OCI-LY7 (cell line): ENCODE data around the gene EXOC4. TPM values are rescaled to one million over a fixed set of nuclear protein-coding genes. Genes with fewer than 3 reads are reported as not detected.
"Not testable (repeated sequence)": the region's sequence is repeated elsewhere in the genome, so short reads cannot be mapped to it uniquely, and the experiment has no call there.

Source experiments
- BruUV-seq: library from RNA; stranded (reverse); fragments of 400-500 nt; replicated peaks from 2 replicates; lab custom pipeline; 2021; lab: Mats Ljungman, UMichigan
- CTCF ChIA-PET: fragments of 300-600 bp; sonication (Branson Sonifier 250); formaldehyde crosslinking; loops from one replicate; lab custom pipeline; 2022; ENCODE audit warnings: antibody characterized with exemption; ENCODE audit not compliant: unreplicated experiment; lab: Charles Lee
- POLR2A ChIA-PET: fragments of 300-600 bp; sonication (Branson Sonifier 250); formaldehyde crosslinking; loops from one replicate; lab custom pipeline; 2022; ENCODE audit warnings: antibody characterized with exemption; lab: Charles Lee
- DNase-seq: peaks from one replicate; pipeline ENCODE4 v3.0.0-alpha.2; 2015; ENCODE audit warnings: low spot score
- H2AFZ ChIP-seq: fragments of 200-600 bp; sonication (generic), shearing (Covaris generic); 2 replicates; pipeline ENCODE4 v1.6.1; 2014; ENCODE audit warnings: mild to moderate bottlenecking, antibody characterized with exemption, low read length, moderate library complexity
- H3K27ac ChIP-seq: fragments of 200-600 bp; sonication (generic); 2 replicates; pipeline ENCODE4 v1.5.1; 2014; ENCODE audit warnings: mixed run types, low read depth, mild to moderate bottlenecking, moderate library complexity, low read length, inconsistent platforms; ENCODE audit not compliant: poor library complexity, severe bottlenecking
- H3K36me3 ChIP-seq: fragments of 200-600 bp; sonication (generic); 2 replicates; pipeline ENCODE4 v1.6.1; 2014; ENCODE audit warnings: mild to moderate bottlenecking, antibody characterized with exemption, low read length, moderate library complexity, mixed read lengths; ENCODE audit not compliant: insufficient read depth
- H3K4me1 ChIP-seq: fragments of 200-600 bp; sonication (generic); 2 replicates; pipeline ENCODE4 v1.5.1; 2014; ENCODE audit warnings: mild to moderate bottlenecking, low read length; ENCODE audit not compliant: insufficient read depth, poor library complexity, severe bottlenecking
- H3K4me2 ChIP-seq: fragments of 200-600 bp; sonication (generic); 2 replicates; pipeline ENCODE4 v1.6.1; 2014; ENCODE audit warnings: mild to moderate bottlenecking, low read length
- H3K4me3 ChIP-seq: fragments of 200-600 bp; sonication (generic); 2 replicates; pipeline ENCODE4 v1.5.1; 2014; ENCODE audit warnings: mild to moderate bottlenecking, low read depth, low read length; ENCODE audit not compliant: poor library complexity, severe bottlenecking
- H3K79me2 ChIP-seq: fragments of 200-600 bp; sonication (generic); 2 replicates; pipeline ENCODE4 v1.6.1; 2016; ENCODE audit warnings: low read depth, mild to moderate bottlenecking, low read length, moderate library complexity, mixed read lengths; ENCODE audit not compliant: insufficient read depth
- H3K9me2 ChIP-seq: fragments of 200-600 bp; sonication (generic); 2 replicates; pipeline ENCODE4 v1.6.1; 2016; ENCODE audit warnings: mild to moderate bottlenecking, low read length, mixed read lengths; ENCODE audit not compliant: insufficient read depth
- H3K9me3 ChIP-seq: fragments of 200-600 bp; sonication (generic); 2 replicates; pipeline ENCODE4 v1.6.1; 2014; ENCODE audit warnings: mild to moderate bottlenecking, mixed run types, low read length, mixed read lengths
- H4K20me1 ChIP-seq: fragments of 200-600 bp; sonication (generic); 2 replicates; pipeline ENCODE4 v1.6.1; 2014; ENCODE audit warnings: mild to moderate bottlenecking, antibody characterized with exemption, low read length, moderate library complexity, mixed read lengths; ENCODE audit not compliant: insufficient read depth
- EZH2phosphoT487 ChIP-seq: fragments of 200-600 bp; sonication (generic); IDR thresholded peaks from 2 replicates; pipeline ENCODE4 v1.6.1; 2018; ENCODE audit warnings: low read depth, borderline replicate concordance, mild to moderate bottlenecking, mixed run types, antibody characterized with exemption, low read length, moderate library complexity, mixed read lengths
- intact Hi-C: fragments of 100-400 bp; cut with micrococcal nuclease; formaldehyde crosslinking; loops from one replicate; pipeline ENCODE4 v1.10.0; 2022; ENCODE audit not compliant: unreplicated experiment
- total RNA-seq, 2 experiments: library from RNA; depleted of rRNA in 1 of 2; stranded (reverse); fragments of >200 nt in 1 of 2; shearing (Covaris generic) in 1 of 2; gene quantifications; 2 replicates each; pipeline ENCODE4 v1.2.3, GENCODE V29; 2014 to 2022
- TF ChIP-seq, protein P1 (sequence below): fragments of 200-600 bp; sonication (generic); conservative IDR thresholded peaks from 2 replicates; pipeline ENCODE4 v1.5.1; 2014; ENCODE audit warnings: mild to moderate bottlenecking, antibody characterized with exemption, low read length, moderate library complexity, mixed read lengths

The EXOC4 gene
- total RNA-seq, 2 experiments from 2014 or later, result 75.1 to 93.2 TPM

DNA sequence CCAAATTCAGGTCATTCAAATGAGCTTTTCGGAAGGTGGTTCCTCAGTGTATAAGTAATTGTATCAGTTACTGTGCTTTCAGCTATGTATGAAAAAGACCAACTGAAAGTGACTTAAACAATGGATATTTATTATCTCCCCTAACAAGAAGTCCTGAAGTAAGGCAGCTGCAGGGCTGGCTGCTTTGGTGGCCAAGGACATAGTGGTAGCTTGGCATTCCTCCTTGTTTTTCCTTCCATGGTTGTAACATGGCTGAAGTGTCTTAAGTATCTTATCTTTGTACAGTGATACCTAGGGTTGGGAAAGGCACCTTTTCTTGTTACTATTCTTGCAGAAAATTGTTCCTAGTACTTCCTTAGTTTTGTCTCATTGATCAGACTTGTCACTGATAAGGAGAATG, 21.4 kb downstream of the EXOC4 start:
- no peak overlapping the region for H2AFZ ChIP-seq
- ChIA-PET POLR2A (interaction anchor here (1.1 kb wide), 1 partner anchor 21 kb away, joined by 4 read pairs; the partner anchor contains the start of gene EXOC4), CTCF (no interaction called here)
- no peaks in the 10 kb centered on the region for H3K9me2 ChIP-seq
- H3K36me3 ChIP-seq, result peaks cover 36% of the 10 kb centered on the region
- BruUV-seq, result no TSS peak
- intact Hi-C loops, result no loop called here
- H3K27ac ChIP-seq, result no peak overlapping the region
- TF ChIP-seq EZH2phosphoT487, result no peak
- TF ChIP-seq, protein P1, sequence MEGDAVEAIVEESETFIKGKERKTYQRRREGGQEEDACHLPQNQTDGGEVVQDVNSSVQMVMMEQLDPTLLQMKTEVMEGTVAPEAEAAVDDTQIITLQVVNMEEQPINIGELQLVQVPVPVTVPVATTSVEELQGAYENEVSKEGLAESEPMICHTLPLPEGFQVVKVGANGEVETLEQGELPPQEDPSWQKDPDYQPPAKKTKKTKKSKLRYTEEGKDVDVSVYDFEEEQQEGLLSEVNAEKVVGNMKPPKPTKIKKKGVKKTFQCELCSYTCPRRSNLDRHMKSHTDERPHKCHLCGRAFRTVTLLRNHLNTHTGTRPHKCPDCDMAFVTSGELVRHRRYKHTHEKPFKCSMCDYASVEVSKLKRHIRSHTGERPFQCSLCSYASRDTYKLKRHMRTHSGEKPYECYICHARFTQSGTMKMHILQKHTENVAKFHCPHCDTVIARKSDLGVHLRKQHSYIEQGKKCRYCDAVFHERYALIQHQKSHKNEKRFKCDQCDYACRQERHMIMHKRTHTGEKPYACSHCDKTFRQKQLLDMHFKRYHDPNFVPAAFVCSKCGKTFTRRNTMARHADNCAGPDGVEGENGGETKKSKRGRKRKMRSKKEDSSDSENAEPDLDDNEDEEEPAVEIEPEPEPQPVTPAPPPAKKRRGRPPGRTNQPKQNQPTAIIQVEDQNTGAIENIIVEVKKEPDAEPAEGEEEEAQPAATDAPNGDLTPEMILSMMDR, result no peak
- DNase-seq, result no peak
- H4K20me1 ChIP-seq, result no peaks in the 10 kb centered on the region
- no peak overlapping the region for H3K4me3 ChIP-seq
- no peak overlapping the region for H3K4me2 ChIP-seq
- H3K9me3 ChIP-seq, result no peaks in the 10 kb centered on the region
- H3K79me2 ChIP-seq, result no peaks in the 10 kb centered on the region
- H3K4me1 ChIP-seq, result no peaks in the 10 kb centered on the region

DNA sequence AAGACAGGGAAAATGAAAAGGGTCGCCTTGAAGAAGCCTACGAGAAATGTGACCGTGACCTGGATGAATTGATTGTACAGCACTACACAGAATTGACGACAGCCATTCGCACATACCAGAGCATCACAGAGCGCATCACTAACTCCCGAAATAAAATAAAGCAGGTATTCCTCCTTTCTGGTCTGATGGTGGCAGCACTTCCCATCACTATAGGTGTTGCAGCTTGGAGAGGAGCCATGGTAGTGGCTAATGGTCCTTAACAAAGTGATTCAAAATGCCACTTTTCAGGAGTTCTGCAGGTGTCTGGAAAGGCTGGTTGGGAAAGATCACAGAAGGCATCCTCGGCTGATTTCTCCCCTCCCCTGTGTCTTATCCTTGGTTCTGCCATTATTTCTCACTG, 22.1 kb downstream of the EXOC4 start:
- Histone ChIP-seq H3K79me2 (no peaks in the 10 kb centered on the region), H4K20me1 (no peaks in the 10 kb centered on the region), H3K4me3 (no peak overlapping the region), H3K36me3 (peaks cover 40% of the 10 kb centered on the region), H3K27ac (no peak overlapping the region), H3K9me3 (no peaks in the 10 kb centered on the region), H3K4me1 (no peaks in the 10 kb centered on the region), H3K4me2 (no peak overlapping the region), H3K9me2 (no peaks in the 10 kb centered on the region), H2AFZ (no peak overlapping the region)
- BruUV-seq, result no TSS peak
- no peak for TF ChIP-seq EZH2phosphoT487
- TF ChIP-seq, protein P1, result peak; percentile 45; the same call in 1 of the 2 replicates
- CTCF ChIA-PET, result no interaction called here
- no peak for DNase-seq
- intact Hi-C loops, result no loop called here
- POLR2A ChIA-PET, result no interaction called here

DNA sequence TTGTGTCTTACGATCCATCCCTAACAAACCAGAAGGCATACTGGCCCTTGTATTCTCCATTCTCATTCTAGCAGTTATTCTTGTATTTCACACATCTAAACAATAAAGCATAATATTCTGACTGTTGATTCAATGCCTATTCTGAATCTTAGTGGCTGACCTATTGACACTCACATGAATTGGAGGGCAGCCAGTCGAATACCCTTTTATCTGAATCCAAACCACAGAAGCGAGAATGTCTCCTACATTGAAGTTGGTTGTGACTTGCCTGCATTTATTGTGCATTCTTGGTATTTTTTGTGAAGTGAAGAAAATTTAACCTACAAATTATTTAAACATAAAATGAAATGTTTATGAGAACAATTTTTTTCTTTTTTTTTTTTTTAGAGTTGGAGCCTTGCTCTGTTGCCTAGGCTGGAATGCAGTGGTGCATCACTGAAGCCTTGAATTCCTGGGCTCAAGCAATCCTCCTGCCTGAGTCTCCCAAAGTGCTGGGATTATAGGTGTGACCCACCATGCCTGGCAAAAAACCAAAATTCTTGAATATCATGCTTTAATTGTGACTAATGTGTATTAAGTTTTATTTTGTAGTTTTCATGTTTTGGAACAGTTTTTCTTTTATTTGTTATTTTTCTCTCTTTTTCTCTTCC, 22.7 kb downstream of the EXOC4 start:
- H3K4me2 ChIP-seq, result no peak overlapping the region
- H3K36me3 ChIP-seq, result peaks cover 40% of the 10 kb centered on the region
- no peak overlapping the region for H3K4me3 ChIP-seq
- H3K79me2 ChIP-seq, result no peaks in the 10 kb centered on the region
- no peak overlapping the region for H3K27ac ChIP-seq
- no peaks in the 10 kb centered on the region for H3K9me3 ChIP-seq
- no peak overlapping the region for H2AFZ ChIP-seq
- CTCF ChIA-PET, result no interaction called here
- H3K4me1 ChIP-seq, result no peaks in the 10 kb centered on the region
- no peak for DNase-seq
- no TSS peak for BruUV-seq
- TF ChIP-seq, protein P1, result no peak
- no peak for TF ChIP-seq EZH2phosphoT487
- no peaks in the 10 kb centered on the region for H4K20me1 ChIP-seq
- intact Hi-C loops, result no loop called here
- POLR2A ChIA-PET, result no interaction called here
- no peaks in the 10 kb centered on the region for H3K9me2 ChIP-seq

DNA sequence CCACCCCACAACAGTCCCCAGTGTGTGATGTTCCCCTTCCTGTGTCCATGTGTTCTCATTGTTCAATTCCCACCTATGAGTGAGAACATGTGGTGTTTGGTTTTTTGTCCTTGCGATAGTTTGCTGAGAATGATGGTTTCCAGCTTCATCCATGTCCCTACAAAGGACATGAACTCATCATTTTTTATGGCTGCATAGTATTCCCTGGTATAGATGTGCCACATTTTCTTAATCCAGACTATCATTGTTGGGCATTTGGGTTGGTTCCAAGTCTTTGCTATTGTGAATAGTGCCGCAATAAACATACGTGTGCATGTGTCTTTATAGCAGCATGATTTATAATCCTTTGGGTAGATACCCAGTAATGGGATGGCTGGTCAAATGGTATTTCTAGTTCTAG, 26.1 kb downstream of the EXOC4 start:
- H3K36me3 ChIP-seq, result peaks cover 45% of the 10 kb centered on the region
- H3K4me2 ChIP-seq, H3K4me1 ChIP-seq, CTCF ChIA-PET, H3K79me2 ChIP-seq, BruUV-seq, H2AFZ ChIP-seq, H3K27ac ChIP-seq, H3K9me2 ChIP-seq, intact Hi-C loops, H3K9me3 ChIP-seq, DNase-seq, H3K4me3 ChIP-seq, H4K20me1 ChIP-seq: not testable (repeated sequence)
- POLR2A ChIA-PET, result interaction anchor here (0.7 kb wide), 1 partner anchor 302 kb away, joined by 3 read pairs; no protein-coding TSS in a partner anchor
